Left ventricle myocardium inferior (tissue), 1 donor: ENCODE measurements around the gene NXN. TPM values are rescaled to one million over a fixed set of nuclear protein-coding genes. Genes with fewer than 3 reads are reported as not detected.
A peak's percentile ranks its signal among the peaks of the same experiment; 100 is the strongest.
"Not testable (repeated sequence)": the region's sequence is repeated elsewhere in the genome, so short reads cannot be mapped to it uniquely, and the experiment has no call there.

Source experiments
- DNase-seq: peaks from one replicate; pipeline ENCODE4 v3.0.0-alpha.2; 2020
- H3K27ac ChIP-seq: fragments of 200-600 bp; replicated peaks from 2 replicates; pipeline ENCODE4 v1.8.0; 2021
- H3K27me3 ChIP-seq: fragments of 200-600 bp; 2 replicates; pipeline ENCODE4 v1.8.0; 2021; ENCODE audit warnings: low read depth
- H3K36me3 ChIP-seq: fragments of 200-600 bp; 2 replicates; pipeline ENCODE4 v1.8.0; 2021
- H3K4me1 ChIP-seq: fragments of 200-600 bp; 2 replicates; pipeline ENCODE4 v1.8.0; 2021
- H3K4me3 ChIP-seq: fragments of 200-600 bp; 2 replicates; pipeline ENCODE4 v1.8.0; 2021; ENCODE audit warnings: mild to moderate bottlenecking, moderate library complexity
- H3K9me3 ChIP-seq: fragments of 200-600 bp; replicated peaks from 2 replicates; pipeline ENCODE4 v1.8.0; 2021
- intact Hi-C: fragments of 100-400 bp; cut with micrococcal nuclease; formaldehyde crosslinking; loops from one replicate; pipeline ENCODE4 v1.11.0; 2022
- total RNA-seq: library from RNA; stranded (reverse); fragmentation: NEBNext Ultra II Directional; extraction: Animal tissue kit (Norgen Biotek cat#: 25700); gene quantifications from one replicate; pipeline ENCODE4 v1.2.1, GENCODE V29; 2021
- TF ChIP-seq, protein P1 (sequence below): fragments of 200-600 bp; IDR thresholded peaks from 2 replicates; pipeline ENCODE4 v1.8.0; 2021; ENCODE audit warnings: antibody characterized with exemption, mild to moderate bottlenecking, borderline replicate concordance
- donor health status: DM: no; HTN: yes; CAD: no; lungs with severe emphysema.

Gene NXN
- total RNA-seq, 1 donor from 2014 or later = 13.8 TPM

DNA sequence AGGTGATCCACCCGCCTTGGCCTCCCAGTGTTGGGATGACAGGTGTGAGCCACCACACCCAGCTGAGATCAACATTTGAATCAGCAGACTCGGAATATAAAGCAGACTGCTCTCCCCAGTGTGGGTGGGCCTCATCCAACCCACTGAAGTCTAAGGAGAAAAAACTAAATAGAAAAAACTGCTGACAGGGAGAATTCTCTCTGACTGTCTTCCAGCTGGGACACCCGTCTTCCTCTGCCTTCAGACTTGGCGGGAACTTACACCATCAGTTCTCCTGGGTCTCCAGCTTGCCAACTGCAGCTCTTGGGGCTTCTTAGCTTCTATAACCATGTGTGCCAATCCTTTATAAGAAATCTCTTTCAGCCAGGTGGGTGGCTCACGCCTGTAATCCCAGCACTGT, 106.7 kb downstream of the NXN start:
- Histone ChIP-seq H3K4me1 (peaks cover 31% of the 10 kb centered on the region), H3K9me3 (no peaks in the 10 kb centered on the region), H3K27me3 (no peaks in the 10 kb centered on the region), H3K36me3 (no peaks in the 10 kb centered on the region), H3K4me3 (no peak overlapping the region), H3K27ac (no peak overlapping the region)
- intact Hi-C loops = loop anchor here (10.0 kb wide), 1 partner anchor 78 kb away; no protein-coding TSS in a partner anchor
- TF ChIP-seq, protein P1, sequence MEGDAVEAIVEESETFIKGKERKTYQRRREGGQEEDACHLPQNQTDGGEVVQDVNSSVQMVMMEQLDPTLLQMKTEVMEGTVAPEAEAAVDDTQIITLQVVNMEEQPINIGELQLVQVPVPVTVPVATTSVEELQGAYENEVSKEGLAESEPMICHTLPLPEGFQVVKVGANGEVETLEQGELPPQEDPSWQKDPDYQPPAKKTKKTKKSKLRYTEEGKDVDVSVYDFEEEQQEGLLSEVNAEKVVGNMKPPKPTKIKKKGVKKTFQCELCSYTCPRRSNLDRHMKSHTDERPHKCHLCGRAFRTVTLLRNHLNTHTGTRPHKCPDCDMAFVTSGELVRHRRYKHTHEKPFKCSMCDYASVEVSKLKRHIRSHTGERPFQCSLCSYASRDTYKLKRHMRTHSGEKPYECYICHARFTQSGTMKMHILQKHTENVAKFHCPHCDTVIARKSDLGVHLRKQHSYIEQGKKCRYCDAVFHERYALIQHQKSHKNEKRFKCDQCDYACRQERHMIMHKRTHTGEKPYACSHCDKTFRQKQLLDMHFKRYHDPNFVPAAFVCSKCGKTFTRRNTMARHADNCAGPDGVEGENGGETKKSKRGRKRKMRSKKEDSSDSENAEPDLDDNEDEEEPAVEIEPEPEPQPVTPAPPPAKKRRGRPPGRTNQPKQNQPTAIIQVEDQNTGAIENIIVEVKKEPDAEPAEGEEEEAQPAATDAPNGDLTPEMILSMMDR = no peak
- no peak for DNase-seq

DNA sequence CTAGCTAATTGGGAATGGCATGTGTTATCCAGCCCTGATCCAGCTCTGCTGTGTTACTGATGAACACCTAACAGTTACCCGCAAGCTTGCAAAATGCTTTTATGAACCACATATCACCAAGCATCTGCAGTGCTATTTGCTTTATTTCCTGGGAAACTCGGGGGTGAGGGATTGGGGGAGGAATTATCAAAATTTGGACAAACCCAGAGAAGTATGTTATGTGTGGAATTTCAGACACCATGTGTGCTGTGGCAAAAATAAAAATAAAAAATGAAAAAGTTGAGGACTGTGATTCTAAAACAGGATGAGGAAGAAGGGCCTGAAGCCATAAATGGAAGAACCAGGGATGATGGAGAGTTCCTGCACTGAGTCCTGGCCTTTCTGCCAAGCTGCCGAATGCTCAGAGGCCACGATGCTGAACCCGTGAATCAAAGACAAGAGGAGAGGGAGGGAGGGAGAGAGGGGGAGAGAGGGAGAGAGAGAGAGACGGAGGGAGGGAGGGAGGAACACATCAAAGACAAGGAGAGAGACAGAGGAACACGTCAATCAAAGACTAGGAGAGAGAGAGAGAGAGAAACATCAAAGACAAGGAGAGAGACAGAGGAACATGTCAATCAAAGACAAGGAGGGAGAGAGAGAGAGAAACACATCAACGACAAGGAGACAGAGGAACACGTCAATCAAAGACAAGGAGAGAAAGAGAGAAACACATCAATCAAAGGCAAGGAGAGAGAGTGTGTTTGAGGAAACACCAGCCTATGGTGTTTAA, 107.6 kb downstream of the NXN start:
- Histone ChIP-seq H3K36me3 (no peaks in the 10 kb centered on the region), H3K27ac (no peak overlapping the region), H3K4me1 (peaks cover 37% of the 10 kb centered on the region), H3K4me3 (no peak overlapping the region), H3K9me3 (no peaks in the 10 kb centered on the region), H3K27me3 (no peaks in the 10 kb centered on the region)
- TF ChIP-seq, protein P1 = no peak
- intact Hi-C loops = loop anchor here (10.0 kb wide), 1 partner anchor 77 kb away; no protein-coding TSS in a partner anchor
- no peak for DNase-seq

DNA sequence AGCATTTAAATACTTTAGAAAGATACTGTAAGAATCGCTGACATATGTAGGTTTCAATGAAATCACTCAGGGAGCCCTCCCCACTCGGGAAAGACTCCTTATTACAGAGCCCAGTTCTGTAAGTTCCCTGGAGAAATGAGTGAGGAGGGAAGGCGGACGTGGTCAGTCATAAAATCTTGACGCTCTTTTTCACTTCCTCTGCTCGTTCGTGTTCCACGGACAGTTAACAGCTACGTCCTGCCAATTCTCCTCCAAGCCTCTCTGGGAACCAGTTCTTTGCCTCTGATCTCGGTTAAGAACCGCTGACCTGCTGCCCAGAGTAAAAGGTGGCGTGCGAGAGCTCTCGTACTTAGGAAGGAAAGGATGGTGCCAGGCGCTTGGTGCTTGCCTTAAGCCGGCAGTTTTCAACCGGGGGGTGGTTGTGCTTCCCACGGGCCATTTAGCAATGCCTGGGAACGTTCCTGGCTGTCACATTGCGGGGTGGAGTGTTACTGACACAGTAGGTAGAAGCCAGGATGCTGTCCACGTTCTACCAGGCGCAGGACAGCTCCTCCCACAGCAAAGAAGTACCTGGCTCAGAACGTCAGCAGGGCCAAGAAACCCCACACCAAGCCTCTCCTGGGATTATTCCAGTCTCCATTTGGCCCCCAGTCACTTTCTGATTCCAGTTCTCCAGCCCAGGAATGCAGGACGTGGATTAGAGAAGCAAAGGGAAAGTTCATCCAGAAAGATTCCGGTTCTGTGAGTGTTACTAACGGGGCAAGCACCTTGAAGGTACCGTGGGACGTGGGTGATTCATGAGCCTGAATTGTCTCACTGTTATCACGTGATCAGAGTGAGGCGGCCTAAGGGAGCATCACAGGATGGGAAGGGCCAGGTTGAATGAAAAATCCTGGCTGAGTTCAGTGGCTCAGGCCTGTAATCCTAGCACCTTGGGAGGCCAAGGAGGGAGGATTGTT, 109.7 kb downstream of the NXN start:
- intact Hi-C loops = loop anchor here (10.0 kb wide), 1 partner anchor 75 kb away; no protein-coding TSS in a partner anchor
- DNase-seq = peak; percentile 42
- Histone ChIP-seq H3K36me3 (no peaks in the 10 kb centered on the region), H3K27ac (peak overlapping the region; percentile 81), H3K4me3 (peak overlapping the region; percentile 46), H3K4me1 (peaks cover 40% of the 10 kb centered on the region), H3K9me3 (no peaks in the 10 kb centered on the region), H3K27me3 (no peaks in the 10 kb centered on the region)
- TF ChIP-seq, protein P1 = no peak

DNA sequence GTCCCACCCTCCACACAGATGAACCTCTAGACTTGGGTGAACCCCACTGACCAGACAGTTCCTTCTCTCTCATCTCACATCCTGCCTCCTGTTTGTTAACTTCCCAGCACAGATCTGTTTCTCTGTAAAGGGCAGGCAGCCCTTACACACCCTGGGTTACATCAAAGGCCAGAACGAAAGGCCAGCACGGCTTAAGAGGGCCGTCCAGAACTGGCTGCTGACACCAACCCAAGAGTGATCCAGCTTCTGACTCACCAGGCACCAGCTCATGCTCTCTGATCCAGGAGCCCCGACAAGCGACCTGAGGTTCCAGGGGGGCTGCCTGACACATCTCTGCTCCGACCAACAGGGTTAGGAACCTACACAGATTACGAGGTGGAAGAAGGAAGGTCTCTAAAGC, 110.5 kb downstream of the NXN start:
- Histone ChIP-seq H3K27me3 (no peaks in the 10 kb centered on the region), H3K9me3 (no peaks in the 10 kb centered on the region), H3K4me3 (peak overlapping the region; percentile 46), H3K4me1 (peaks cover 40% of the 10 kb centered on the region), H3K36me3 (no peaks in the 10 kb centered on the region), H3K27ac (peak overlapping the region; percentile 81)
- intact Hi-C loops = no loop called here
- TF ChIP-seq, protein P1 = no peak
- DNase-seq = peak; percentile 71

DNA sequence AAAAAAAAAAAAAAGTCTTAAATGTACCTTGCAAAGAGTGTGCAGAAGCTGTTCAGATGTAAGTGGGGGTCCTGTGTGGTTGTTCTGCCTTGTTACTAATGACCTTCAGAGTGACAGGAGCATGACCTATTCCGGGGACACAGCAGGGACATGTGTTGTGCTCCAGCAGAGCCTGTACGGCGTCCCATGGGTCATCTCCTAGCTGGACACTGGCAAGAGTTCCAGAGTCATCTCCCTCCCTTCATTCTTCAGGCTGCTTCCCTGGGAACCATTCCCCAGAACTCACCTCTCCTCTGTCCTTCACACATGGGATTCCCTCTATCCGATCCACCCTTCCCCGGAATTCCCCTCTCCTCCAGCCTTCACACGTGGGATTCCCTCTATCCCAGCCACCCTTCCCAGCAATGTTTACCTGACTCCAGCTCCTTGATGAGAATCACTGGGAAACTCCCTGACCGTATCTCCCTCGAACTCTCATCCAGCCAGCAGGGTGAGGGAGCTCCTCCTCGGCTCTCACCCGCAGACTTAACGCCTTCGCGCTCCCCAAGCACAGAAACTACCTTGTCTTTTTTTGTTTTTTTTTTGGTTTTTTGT, 111.6 kb downstream of the NXN start:
- Histone ChIP-seq H3K27ac (peak overlapping the region; percentile 81), H3K4me3 (no peak overlapping the region), H3K4me1 (peaks cover 40% of the 10 kb centered on the region), H3K36me3 (no peaks in the 10 kb centered on the region), H3K9me3 (no peaks in the 10 kb centered on the region), H3K27me3 (no peaks in the 10 kb centered on the region)
- intact Hi-C loops = no loop called here
- TF ChIP-seq, protein P1 = no peak
- DNase-seq = no peak

DNA sequence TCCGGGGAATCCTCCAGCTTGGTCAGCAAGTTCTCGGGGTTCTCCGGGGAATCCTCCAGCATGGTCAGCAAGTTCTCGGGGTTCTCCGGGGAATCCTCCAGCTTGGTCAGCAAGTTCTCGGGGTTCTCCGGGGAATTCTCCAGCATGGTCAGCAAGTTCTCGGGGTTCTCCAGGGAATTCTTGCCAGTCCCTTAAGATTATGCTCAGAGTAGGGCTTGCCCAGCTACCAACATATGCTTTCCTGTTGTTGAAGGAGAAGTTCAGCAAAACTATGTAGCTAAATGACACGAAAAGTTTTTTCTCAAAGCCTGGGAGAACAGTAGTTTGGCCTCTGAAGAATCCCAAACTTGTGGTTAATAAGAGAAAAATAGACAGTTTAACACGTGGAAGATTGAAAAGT, 112.3 kb downstream of the NXN start:
- H3K4me3 ChIP-seq, H3K9me3 ChIP-seq, DNase-seq, H3K27me3 ChIP-seq, H3K36me3 ChIP-seq, H3K27ac ChIP-seq, intact Hi-C loops: not testable (repeated sequence)
- peaks cover 40% of the 10 kb centered on the region for H3K4me1 ChIP-seq
